B cell (primary cell): ENCODE results near the gene CDKN1C. TPM values are rescaled to one million over a fixed set of nuclear protein-coding genes. Genes with fewer than 3 reads are reported as not detected.

Source experiments
- ATAC-seq: fragments of 200-7000 bp; cut with Tn5 transposase; one replicate; pipeline ENCODE4 v1.10.0; 2021; ENCODE audit warnings: low read depth, mild to moderate bottlenecking, moderate number of reproducible peaks, moderate library complexity
- CTCF ChIA-PET: fragments of 350-600 bp; sonication (Branson Sonifier 250); formaldehyde crosslinking; loops from one replicate; lab custom pipeline; 2021; ENCODE audit warnings: antibody characterized with exemption, inconsistent platforms; lab: Charles Lee
- POLR2A ChIA-PET: fragments of 350-600 bp; sonication (Branson Sonifier 250); formaldehyde crosslinking; loops from one replicate; lab custom pipeline; 2021; ENCODE audit warnings: antibody characterized with exemption; lab: Charles Lee
- DNase-seq: peaks from one replicate; pipeline ENCODE4 v3.0.0; 2013
- H2AFZ ChIP-seq: 2 replicates; pipeline ENCODE4 v1.6.1; 2012; ENCODE audit warnings: mild to moderate bottlenecking, low read depth, low read length; ENCODE audit not compliant: insufficient read depth, poor library complexity, severe bottlenecking
- H3K27ac ChIP-seq, 2 donors: 1 replicate in 1 of 2; 2 replicates in 1 of 2; pipeline ENCODE4 v1.5.1; 2012 to 2013; ENCODE audit warnings: low read length in 2 of 2, mild to moderate bottlenecking in 2 of 2, moderate library complexity in 1 of 2
- H3K27me3 ChIP-seq, 4 experiments: fragments of 200-600 bp in 1 of 4; sonication (generic) in 1 of 4; replicated peaks in 1 of 4; 1 replicate in 2 of 4; 2 replicates in 2 of 4; pipeline versions ENCODE4 v1.6.1 to v1.7.0; 2013 to 2016; ENCODE audit warnings: low read length in 3 of 4, mild to moderate bottlenecking in 2 of 4, mixed read lengths in 1 of 4, moderate library complexity in 1 of 4; ENCODE audit not compliant: insufficient read depth in 4 of 4, control insufficient read depth in 3 of 4; ENCODE audit errors: control extremely low read depth in 1 of 4
- H3K36me3 ChIP-seq, 2 experiments: replicated peaks in 1 of 2; 1 replicate in 1 of 2; 2 replicates in 1 of 2; pipeline versions ENCODE4 v1.6.1 to v1.7.1; 2013; ENCODE audit warnings: low read length in 1 of 2; ENCODE audit not compliant: insufficient read depth in 2 of 2, control insufficient read depth in 1 of 2; ENCODE audit errors: control extremely low read depth in 1 of 2, extremely low read depth in 1 of 2
- H3K4me1 ChIP-seq, 2 donors: fragments of 200-600 bp in 1 of 2; sonication (generic) in 1 of 2; 1 replicate in 1 of 2; 2 replicates in 1 of 2; pipeline versions ENCODE4 v1.5.1 to v1.6.1; 2013 to 2017; ENCODE audit warnings: low read length in 2 of 2; ENCODE audit not compliant: control insufficient read depth in 2 of 2, insufficient read depth in 2 of 2
- H3K4me2 ChIP-seq: replicated peaks from 2 replicates; pipeline ENCODE3; 2012; ENCODE audit warnings: mild to moderate bottlenecking, low read depth, low read length; ENCODE audit not compliant: poor library complexity, severe bottlenecking
- H3K4me3 ChIP-seq, 5 experiments: fragments of 200-600 bp in 1 of 5; sonication (generic) in 1 of 5; 1 replicate in 3 of 5; 2 replicates in 2 of 5; pipeline versions ENCODE4 v1.5.1 to v1.7.0; 2011 to 2016; ENCODE audit warnings: low read length in 4 of 5, mild to moderate bottlenecking in 4 of 5, low read depth in 2 of 5, control low read depth in 1 of 5, moderate library complexity in 1 of 5; ENCODE audit not compliant: insufficient read depth in 1 of 5; ENCODE audit errors: control extremely low read depth in 1 of 5, extremely low read depth in 1 of 5
- H3K79me2 ChIP-seq: fragments of 200-600 bp; sonication (generic); one replicate; pipeline ENCODE4 v1.6.0; 2016; ENCODE audit warnings: low read length; ENCODE audit not compliant: control insufficient read depth, insufficient read depth
- H3K9ac ChIP-seq: fragments of 200-600 bp; sonication (generic); 2 replicates; pipeline ENCODE4 v1.6.1; 2017; ENCODE audit warnings: mild to moderate bottlenecking, low read length, moderate library complexity
- H3K9me3 ChIP-seq, 3 donors: one replicate each; pipeline versions ENCODE4 v1.6.1 to v1.7.1; 2013; ENCODE audit warnings: low read length in 2 of 3; ENCODE audit not compliant: control insufficient read depth in 2 of 3, insufficient read depth in 1 of 3; ENCODE audit errors: control extremely low read depth in 1 of 3
- H4K20me1 ChIP-seq: 2 replicates; pipeline ENCODE4 v1.6.0; 2012; ENCODE audit warnings: mild to moderate bottlenecking, low read length; ENCODE audit not compliant: insufficient read depth, control insufficient read depth, poor library complexity, severe bottlenecking
- H3K27ac Mint-ChIP-seq: one replicate; pipeline ENCODE4 v1.8.0; 2021; ENCODE audit warnings: mixed read lengths
- H3K27me3 Mint-ChIP-seq: one replicate; pipeline ENCODE4 v1.8.0; 2021; ENCODE audit warnings: mixed read lengths
- H3K4me1 Mint-ChIP-seq: one replicate; pipeline ENCODE4 v1.8.0; 2021; ENCODE audit warnings: mixed read lengths
- H3K4me3 Mint-ChIP-seq: one replicate; pipeline ENCODE4 v1.8.0; 2021; ENCODE audit warnings: mixed read lengths
- H3K9me3 Mint-ChIP-seq: one replicate; pipeline ENCODE4 v1.8.0; 2022; ENCODE audit warnings: mixed read lengths; ENCODE audit not compliant: insufficient read depth
- CTCF ChIP-seq: fragments of 200-600 bp; IDR thresholded peaks from one replicate; pipeline ENCODE4 v1.8.0; 2022; ENCODE audit warnings: antibody characterized with exemption, mild to moderate bottlenecking
- EZH2 ChIP-seq: IDR thresholded peaks from 2 replicates; pipeline ENCODE4 v1.6.1; 2012; ENCODE audit warnings: borderline replicate concordance, low read depth, mild to moderate bottlenecking, moderate library complexity, low read length; ENCODE audit not compliant: insufficient read depth, poor library complexity, severe bottlenecking
- WGBS: methylation state at CpG from one replicate; pipeline ENCODE4 v1.1.5; 2013; ENCODE audit warnings: missing lambda C conversion rate; ENCODE audit not compliant: insufficient coverage; 5-methylcytosine and 5-hydroxymethylcytosine counted together
- intact Hi-C: fragments of 100-400 bp; cut with micrococcal nuclease; formaldehyde crosslinking; loops from one replicate; pipeline ENCODE4 v1.10.0; 2022
- polyA plus RNA-seq: library from polyadenylated mRNA; depleted of rRNA; stranded (reverse); fragments of >200 nt; gene quantifications from 2 replicates; pipeline ENCODE4 v1.2.3, GENCODE V29; 2012
- total RNA-seq, 2 donors: library from RNA; stranded (reverse); fragments of 120-200 nt in 1 of 2; gene quantifications; 1 replicate in 1 of 2; 2 replicates in 1 of 2; pipeline versions ENCODE4 v1.2.3 to v1.2.4, GENCODE V29; 2013 to 2022

The CDKN1C gene
- total and polyA plus RNA-seq, 2 donors (not counting 1 experiment from before 2014, with no cell fraction given) = 0.58 to 8.0 TPM

GRCh38 chr11:2929950-2930703 lies 44.6 kb upstream of the CDKN1C start:
- no peak overlapping the region for H3K27ac Mint-ChIP-seq
- H3K27me3 ChIP-seq = peaks cover 0 to 61% (median 17%) of the 10 kb centered on the region in 4 experiments
- 8% methylated on average over 40 of the region's 47 CpGs for WGBS
- H3K9me3 ChIP-seq = peaks cover 0 to 6% (median 0%) of the 10 kb centered on the region in 3 donors
- CTCF ChIA-PET = interaction anchor here (0.7 to 2.5 kb wide), 9 partner anchors 10 to 397 kb away, joined by 3 to 28 read pairs (median 6); no protein-coding TSS in a partner anchor
- peaks cover 28% of the 10 kb centered on the region in 2 donors for H3K4me1 ChIP-seq
- peak overlapping the region in 4 of 5 experiments; percentile 35 to 65 (median 52) for H3K4me3 ChIP-seq
- peak; percentile 42 for ATAC-seq
- peaks cover 5% of the 10 kb centered on the region for H4K20me1 ChIP-seq
- TF ChIP-seq EZH2 (peak; percentile 69), CTCF (peak; percentile 70)
- H3K4me1 Mint-ChIP-seq = peaks cover 16% of the 10 kb centered on the region
- H3K27me3 Mint-ChIP-seq = peaks cover 28% of the 10 kb centered on the region
- H2AFZ ChIP-seq = peak overlapping the region; percentile 62
- DNase-seq = peak; percentile 56
- peak overlapping the region; percentile 88 for H3K4me3 Mint-ChIP-seq
- H3K9me3 Mint-ChIP-seq = no peaks in the 10 kb centered on the region
- intact Hi-C loops = loop anchor here (1.0 to 2.0 kb wide), 3 partner anchors 42 to 398 kb away; no protein-coding TSS in a partner anchor
- no peaks in the 10 kb centered on the region for H3K36me3 ChIP-seq
- H3K9ac ChIP-seq = peak overlapping the region; percentile 59
- POLR2A ChIA-PET = no interaction called here
- no peaks in the 10 kb centered on the region for H3K79me2 ChIP-seq
- peak overlapping the region; percentile 94 for H3K4me2 ChIP-seq
- H3K27ac ChIP-seq = no peak overlapping the region

DNA sequence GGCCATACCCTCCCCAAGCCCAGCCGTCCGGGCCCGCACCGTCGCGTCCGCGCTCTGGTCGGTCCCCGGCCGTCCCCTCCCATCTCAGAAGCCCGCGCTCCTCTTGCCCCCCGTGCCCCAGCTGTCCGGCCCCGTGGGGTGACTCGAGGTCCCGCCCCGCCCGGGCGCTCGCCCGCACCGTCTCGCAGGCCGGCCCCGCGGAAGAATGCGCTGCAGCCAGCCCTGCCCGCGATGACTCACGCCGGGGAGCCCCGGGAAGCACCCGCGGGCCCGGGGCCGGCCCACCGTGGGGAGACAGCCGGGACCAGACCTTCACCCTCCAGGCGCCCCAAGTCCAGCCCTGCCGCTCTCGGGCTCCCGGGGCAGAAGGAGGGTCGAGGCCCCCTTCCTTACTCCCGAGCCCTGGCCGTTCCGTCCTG lies 44.0 kb upstream of the CDKN1C start:
- TF ChIP-seq EZH2 (no peak), CTCF (no peak)
- H3K4me1 Mint-ChIP-seq = peaks cover 16% of the 10 kb centered on the region
- Histone ChIP-seq H2AFZ (peak overlapping the region; percentile 62), H3K27ac (no peak overlapping the region), H3K79me2 (no peaks in the 10 kb centered on the region), H4K20me1 (peaks cover 5% of the 10 kb centered on the region), H3K9ac (peak overlapping the region; percentile 59), H3K4me3 (peak overlapping the region in 4 of 5 experiments; percentile 35 to 65 (median 52)), H3K4me2 (peak overlapping the region; percentile 94), H3K4me1 (peaks cover 28% of the 10 kb centered on the region in 2 donors), H3K36me3 (no peaks in the 10 kb centered on the region), H3K9me3 (peaks cover 0 to 6% (median 0%) of the 10 kb centered on the region in 3 donors), H3K27me3 (peaks cover 0 to 61% (median 17%) of the 10 kb centered on the region in 4 experiments)
- CTCF ChIA-PET = interaction anchor here (1.1 to 2.5 kb wide), 9 partner anchors 11 to 627 kb away, joined by 3 to 28 read pairs (median 6); no protein-coding TSS in a partner anchor
- no peaks in the 10 kb centered on the region for H3K9me3 Mint-ChIP-seq
- peak; percentile 39 for ATAC-seq
- peak; percentile 34 for DNase-seq
- peak overlapping the region; percentile 88 for H3K4me3 Mint-ChIP-seq
- H3K27me3 Mint-ChIP-seq = peaks cover 28% of the 10 kb centered on the region
- intact Hi-C loops = no loop called here
- POLR2A ChIA-PET = no interaction called here
- H3K27ac Mint-ChIP-seq = no peak overlapping the region
- WGBS = 2% methylated on average over 48 of the region's 48 CpGs
